Colon (tissue), 2 donors: ENCODE data around the gene PRMT9.

Source experiments
- FAIRE-seq: peaks from 2 replicates; lab custom pipeline; 2012; peaks lifted over from hg19 to GRCh38; lab: Jason Lieb, UNC
- donor health status: control.
- donor health status: control.

Gene PRMT9

DNA sequence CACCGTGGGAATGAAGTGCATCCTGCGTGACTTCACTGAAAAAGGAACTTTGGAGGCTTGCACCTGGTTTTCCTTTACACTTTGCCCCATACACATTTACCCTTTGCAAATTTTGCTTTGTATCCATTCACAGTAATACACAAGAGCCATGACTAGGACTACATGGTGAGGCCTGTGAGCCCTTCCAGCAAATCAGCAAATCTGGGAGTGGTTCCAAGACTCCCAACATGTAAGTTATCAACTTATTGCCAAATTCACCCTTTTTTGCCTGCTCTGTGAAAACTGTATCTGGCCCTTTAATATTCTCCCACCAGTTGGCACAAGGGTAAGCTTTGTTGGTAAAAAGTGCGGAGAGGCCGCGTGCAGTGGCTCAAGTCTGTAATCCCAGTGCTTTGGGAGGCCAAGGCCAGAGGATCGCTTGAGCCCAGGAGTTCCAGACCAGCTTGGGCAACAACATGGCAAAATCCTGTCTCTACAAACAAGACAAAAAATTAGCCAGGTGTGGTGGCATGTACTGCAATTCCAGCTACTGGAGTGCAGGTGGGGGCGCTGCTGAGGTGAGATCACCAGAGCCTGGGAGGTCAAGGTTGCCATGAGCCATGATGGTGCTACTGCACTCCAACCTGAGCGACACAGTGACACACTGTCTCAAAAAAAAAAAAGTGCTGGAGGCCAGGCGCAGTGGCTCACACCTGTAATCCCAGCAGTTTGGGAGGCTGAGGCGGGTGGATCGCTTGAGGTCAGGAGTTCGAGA is 5.0 kb downstream of the PRMT9 start:
- FAIRE-seq, result no peak

DNA sequence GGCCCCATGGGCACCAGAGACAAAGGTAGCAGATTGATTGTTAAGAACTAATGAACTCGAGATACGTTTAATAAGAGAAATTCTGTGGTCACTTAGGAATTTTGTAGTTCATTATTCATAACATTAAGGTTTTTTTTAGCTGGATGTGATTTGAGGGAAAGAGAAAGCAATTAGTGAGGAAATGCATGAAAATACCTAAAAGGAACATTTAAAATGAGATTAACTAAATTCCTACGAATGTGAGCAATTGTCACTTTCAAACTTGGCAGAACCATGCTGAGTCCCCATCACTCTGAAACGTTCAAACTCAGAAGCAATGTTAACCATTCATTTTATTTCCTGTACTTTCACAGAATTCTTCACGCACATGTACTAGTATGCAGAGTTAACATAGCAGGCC is 5.9 kb downstream of the PRMT9 start:
- FAIRE-seq, result no peak

DNA sequence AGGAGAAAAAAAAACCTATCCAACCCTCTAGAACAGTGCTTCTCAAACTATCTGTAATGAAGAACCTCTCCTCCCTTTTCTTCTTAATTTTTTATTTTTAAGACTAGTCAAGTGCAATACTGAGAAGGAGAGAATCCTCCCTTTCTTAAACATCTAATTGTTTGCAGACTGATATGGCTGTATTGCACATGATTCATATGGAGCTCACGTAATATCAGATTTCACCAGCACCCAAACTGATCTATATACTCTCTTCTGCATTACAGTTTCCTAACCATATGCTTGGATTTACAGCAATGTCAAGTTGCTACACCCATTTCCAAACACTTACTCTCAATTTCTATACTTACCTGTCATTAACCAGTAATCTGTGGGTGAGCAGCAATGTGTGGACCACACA is 9.5 kb downstream of the PRMT9 start:
- no peak for FAIRE-seq

DNA sequence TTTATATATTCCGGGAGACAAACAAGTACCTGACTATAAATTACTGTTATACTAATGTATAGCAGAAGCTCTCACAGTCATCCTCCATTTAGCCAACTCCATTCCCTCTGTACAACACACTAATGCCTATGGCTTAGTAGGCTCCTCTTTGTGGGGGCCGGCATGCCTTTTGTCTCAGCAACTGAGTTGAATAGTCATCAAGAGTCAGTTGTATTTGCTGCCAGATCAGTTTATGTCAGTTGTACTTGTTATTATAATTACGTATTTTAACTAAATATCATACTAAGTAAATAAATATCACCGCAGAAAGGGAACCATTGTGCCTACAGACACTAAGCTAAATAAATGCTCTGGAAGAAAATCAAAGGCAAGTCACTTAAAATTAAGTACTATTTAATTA is 9.9 kb downstream of the PRMT9 start:
- FAIRE-seq, result no peak

DNA sequence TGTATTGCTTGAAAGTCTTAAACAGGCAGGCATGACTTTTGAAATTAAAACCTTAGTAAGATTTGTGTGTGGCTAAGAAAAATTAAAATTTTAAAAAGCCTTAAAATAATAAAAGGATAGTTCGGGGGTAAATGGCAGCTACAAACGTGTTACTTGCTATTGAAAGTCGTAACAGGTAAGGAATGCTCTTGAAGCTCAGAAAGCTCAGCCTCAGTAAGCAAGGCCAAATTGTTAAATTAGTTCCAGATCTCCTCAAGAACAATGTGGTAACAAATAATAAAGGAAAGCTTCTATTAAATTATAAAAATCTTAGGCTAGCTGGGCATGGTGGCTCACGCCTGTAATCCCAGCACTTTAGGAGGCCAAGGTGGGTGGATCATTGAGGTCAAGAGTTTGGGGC is 25.5 kb downstream of the PRMT9 start:
- no peak for FAIRE-seq

DNA sequence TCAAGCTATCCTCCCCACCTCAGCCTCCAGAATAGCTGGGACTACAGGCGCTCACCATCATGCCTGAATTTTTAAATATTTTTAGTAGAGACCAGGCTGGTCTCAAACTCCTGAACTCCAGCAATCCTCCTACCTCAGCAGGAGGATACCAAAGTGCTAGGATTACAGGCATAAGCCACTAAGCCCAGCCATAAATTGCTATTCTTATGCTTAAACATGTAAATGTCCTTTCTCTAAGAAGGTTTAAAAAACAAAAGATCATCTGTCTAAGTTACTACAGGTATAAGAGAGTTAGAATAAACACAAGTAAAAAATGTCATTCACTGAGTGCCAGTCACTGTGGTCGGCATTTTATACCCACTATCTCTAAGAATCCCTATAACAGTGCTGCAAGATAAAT is 28.3 kb downstream of the PRMT9 start:
- FAIRE-seq, result no peak

DNA sequence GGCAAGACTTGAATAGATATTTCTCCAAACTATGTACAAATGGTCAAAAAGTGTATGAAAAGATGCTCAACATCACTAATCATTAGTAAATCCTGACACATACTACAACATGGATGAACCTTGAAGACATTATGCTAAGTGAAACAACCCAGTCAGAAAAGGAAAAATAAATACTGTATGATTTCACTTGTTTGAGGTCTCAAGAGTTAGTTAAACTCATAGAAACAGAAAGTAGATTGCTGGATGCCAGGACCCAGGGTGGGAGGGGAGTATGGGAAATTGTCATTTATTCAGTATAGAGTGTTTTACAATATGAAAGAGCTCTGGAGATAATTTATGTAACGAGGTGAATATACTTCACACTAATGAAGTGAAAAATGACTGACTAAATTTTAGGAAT is 32.4 kb downstream of the PRMT9 start:
- FAIRE-seq, result no peak

DNA sequence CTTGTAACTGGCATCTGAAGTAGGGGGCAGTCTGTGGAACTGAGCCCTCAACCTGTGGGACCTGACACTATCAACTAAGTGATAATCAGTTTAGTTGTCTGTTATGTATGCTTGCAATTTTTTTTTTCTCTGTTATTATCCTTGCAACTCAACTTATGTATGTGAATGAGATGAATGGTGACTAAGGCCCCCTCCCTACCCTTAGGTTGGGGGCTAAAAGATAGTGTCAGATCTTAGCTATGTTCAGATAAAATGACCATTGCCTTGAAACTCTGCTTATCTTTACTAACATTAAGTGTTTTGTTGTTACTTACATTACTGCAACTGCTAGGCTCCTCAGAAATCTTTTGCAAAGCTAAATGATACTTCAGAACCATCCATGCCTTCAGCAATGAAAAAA is 35.3 kb downstream of the PRMT9 start:
- no peak for FAIRE-seq

DNA sequence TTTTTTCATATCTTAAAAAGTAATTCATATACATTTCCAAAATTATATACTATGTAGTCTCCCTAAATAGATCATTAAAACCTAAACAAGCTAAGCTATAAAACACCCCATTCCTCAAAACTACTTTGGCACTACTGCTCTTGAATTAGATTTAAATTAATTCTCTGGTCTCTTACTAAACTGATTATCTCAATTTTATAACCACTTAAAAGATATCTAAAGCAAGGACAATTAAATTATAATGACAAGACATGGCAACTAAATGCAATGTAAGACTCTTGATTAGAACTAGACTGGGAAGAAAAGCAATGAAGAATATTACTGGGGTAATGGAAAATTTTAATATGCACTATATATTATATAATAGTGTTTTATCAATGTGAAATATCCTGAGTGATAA is 38.9 kb downstream of the PRMT9 start:
- FAIRE-seq, result no peak

DNA sequence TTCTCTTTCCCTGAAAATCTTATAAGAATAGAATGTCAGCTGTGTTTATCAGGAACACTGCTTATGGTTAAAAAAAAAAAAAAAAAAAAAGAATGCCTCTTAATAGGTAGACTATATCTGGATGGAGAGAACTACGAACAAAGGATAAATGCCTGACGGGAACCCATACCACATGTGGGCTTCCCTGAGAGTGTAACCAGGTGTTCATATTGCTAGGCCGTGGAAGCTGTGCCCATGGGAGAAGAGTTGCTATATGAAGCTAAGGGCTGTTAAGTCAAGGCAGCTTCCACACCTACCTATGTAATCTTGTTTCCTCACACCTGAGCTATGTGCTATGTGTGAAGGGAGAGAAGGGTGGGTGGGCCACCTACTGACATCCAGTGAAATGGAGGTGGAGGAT is 39.5 kb downstream of the PRMT9 start:
- FAIRE-seq, result no peak

DNA sequence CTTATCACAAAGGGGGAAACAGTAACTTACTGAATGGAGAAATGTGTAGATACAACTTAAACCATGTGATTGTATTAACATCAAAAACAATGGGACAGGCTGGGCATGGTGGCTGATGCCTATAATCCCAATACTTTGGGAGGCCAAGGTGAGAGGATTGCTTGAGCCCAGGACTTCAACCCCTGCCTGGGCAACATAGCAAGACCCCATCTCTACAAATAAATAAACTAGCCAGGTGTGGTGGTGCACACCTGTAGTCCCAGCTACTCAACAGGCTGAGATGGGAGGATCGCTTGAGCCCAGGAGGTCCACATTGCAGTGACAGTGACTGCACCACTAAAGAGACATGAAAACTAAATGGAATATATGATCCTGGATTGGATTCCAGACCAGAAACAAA is 40.3 kb downstream of the PRMT9 start:
- FAIRE-seq, result no peak

DNA sequence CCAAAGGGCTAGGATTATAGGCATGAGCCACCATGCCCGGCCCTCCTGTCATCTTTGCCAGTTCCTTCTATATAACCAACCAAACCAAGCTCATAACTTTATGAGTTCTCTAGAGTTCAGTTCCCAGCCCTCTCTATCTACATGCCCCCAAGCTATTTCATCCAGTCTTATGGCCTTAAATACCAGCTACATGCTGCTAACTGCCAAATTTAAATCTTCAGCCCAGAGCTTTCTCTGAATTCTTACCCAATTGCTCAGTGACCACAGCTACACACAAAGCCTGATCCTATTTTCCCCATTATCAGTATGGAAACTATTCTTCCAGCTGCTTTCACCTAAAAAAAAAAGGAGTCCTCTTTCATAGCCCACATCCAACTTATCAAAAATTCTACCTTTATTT is 43.6 kb downstream of the PRMT9 start:
- no peak for FAIRE-seq

DNA sequence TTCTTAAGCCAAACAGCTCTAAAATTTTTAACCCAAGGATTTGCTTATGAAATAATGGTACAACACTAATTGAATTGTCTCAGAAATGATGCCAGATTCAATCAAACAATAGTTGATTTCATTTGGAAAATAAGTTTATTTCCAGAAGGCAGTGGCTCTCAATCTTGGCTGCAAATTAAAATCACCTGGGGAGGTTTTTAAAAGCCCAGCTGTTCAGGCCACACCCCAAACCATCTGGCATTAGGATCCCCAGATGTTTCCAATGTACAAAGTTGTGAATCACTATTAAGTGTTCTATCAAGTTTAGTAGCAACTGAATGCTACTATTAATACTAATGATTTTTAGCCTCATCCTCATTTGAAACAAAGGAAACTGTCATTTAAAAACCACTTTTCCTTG is 44.6 kb downstream of the PRMT9 start:
- FAIRE-seq, result no peak

DNA sequence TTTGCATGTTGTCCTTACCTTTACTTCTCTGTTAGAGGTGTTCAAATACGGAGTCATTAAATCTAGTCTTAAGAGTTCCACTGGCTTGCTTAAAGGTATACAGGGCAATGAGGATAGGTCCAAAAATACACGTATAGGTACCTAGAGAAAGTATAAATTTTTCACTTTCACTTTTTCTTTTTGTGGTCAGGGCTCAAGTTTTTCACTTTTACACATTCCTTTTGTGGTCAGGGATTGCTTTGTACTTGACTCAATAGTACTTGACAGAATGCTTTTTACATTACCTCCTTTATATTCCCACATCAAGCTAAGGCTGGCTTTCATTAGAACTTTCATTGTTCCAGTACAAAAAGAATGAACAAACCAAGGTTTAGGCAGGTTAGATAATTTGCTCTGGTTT is 45.0 kb downstream of the PRMT9 start:
- no peak for FAIRE-seq

DNA sequence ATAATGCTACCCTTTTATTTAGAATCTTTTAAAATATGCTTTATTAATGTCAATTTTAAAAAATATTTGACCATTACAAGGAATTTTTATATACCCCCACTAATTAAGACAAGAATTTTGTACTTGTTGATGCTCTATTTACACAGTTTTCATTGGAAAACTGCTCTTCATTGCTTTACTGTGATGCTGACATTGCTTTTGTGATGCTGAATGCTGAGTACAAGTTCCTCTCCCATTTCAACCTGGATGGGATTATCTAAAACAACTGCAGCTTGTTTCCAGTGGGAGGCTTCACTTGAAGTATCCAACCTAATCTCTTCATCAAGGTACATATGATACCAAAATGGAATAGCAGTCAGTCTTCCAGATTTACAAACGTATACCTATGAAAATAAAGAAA is 45.6 kb downstream of the PRMT9 start:
- FAIRE-seq, result no peak

DNA sequence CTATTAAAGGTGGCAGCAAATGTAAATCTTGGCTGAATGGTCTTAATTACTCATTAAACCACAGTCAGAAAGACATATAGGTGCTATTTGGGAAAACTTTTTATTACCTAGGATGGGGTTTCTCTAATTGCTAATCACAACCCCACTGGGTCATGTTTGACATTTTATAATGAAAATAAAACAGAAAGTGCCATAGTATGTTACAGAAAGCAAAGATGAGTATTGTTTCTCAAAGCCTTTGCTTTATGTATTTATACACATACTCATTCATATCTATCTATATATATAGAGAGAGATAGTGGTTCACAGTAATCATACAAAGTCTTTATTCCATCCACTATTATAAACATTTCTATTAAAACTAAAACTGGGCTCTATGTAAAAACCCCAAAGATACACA is 48.6 kb downstream of the PRMT9 start:
- no peak for FAIRE-seq

DNA sequence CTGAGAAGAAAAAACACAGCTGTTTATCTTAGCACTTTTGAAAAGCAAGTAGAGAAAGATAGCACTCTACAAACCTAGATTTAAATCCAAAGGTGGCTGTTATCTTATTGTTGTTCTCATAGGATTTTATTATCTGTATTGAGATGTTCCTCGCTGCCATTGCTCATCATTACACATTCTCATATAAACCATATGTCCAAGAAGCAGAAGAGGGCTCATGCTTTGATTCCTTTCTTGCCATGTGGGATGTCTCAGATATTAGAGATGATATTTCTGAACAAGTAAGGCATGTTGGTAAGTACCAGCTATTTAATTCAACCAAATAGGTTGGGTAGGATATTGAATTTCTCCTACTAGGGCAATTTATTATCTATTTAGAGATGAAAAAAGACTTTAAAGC is 50.3 kb downstream of the PRMT9 start:
- FAIRE-seq, result no peak

DNA sequence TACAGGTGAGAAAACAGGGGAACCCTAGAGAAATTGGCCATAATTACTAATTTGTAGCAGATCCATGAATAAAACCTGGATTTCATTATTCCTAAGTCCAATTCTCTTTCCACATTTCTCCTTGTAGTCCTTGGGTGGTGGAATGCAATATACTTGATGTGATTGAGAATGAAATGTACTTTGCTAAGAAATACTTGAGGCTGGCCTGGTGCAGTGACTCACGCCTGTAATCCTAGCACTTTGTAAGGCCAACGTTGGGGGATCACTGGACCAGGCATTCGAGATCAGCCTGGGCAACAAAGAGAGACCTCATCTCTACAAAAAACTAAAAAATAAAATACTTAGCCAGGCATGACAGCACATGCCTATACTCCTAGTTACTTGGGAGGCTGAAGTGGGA is 50.9 kb downstream of the PRMT9 start:
- no peak for FAIRE-seq

DNA sequence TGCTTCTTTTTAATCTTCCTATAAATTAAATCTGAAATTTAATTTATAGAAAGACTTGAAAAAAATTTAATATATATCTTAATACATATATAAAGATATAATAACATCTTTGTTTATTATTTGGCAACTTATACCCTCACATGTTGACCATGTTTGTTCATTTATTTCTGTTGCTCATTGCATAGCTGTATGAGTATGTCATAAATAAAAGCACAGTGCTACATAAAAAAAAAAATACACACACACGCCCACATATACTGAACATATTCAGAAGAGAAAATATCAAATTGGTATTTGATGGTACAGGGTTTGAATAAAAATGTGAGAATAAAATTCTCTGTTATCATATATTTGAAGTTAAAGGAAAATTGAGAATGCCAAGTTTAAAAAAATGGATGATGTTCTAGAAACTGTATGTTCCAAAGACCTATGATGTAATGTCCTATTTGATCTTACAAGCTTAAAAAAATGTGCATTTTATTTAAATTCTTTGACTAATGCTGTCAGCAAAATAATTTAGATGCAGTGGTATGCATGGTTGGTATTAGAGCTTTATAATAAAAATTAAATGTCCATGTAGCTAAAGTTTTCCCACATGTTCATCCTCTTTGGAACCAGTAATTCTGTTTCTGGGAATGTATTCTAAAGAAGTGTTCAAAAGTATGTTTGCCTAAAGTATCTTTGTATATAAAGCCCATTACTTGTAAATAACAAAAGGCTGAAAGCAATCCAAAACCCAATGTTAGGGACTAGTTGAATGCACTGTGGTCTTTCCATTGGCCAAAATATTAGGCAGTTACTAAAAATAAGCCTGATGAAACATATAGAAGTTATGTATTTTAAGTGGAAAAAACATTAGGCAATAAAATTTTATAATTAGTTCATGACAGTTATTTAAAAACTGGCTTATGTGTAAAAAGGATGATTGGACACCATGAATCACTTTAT is 53.9 kb downstream of the PRMT9 start:
- FAIRE-seq, result peak; percentile 24

DNA sequence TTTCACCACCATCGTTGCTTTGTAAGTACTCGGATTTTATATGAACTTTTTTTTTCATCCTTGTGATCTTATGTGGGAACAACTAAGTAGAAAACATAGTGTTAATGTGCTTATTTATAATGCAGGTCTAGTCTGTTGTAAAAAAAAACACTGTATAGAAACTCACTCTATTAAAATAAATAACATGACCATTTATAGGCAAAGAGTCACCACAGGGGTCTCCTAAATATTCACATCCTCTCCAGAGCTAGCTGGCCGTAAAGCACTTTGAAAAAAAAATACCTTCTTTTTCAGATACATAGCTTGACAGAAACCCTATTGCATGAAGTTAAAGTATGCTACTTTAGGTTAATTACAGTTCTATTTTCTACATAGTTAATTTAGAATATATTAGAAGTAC is 55.5 kb downstream of the PRMT9 start:
- no peak for FAIRE-seq

DNA sequence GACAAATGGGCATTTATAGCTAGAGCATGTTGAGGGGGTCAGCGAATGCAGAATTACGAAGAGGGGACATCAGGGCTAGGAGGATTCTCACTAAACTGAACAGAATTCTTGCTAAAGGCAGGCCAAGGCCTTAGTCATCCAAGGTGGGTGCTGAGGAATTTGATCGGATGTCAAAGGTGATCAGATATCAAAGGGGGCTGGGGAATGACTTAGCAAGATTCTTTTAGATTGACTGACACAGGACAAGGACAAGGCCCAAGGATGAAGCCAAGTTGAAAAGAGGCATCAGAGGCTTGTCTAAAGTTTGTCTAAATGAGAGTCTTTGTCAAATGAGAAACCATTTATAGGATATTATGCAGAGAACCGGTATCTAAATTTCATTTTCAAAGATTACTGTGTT is 57.1 kb downstream of the PRMT9 start:
- FAIRE-seq, result no peak

DNA sequence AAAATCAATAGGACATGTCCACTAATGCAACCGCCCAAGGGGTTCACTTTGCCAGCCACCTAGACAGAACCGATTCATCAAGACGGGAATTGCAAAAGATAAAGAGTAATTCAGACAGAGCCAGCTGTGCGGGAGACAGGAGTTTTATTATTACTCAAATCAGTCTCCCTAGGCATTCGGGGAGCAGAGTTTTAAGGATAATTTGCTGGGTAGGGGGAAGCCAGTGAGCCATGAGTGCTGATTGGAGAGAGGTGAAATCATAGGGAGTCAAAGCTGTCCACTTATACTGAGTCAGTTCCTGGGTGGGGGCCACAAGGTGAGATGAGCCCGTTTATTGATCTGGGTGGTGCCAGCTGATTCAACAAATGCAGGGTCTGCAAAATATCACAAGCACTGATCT is 58.2 kb downstream of the PRMT9 start:
- no peak for FAIRE-seq

DNA sequence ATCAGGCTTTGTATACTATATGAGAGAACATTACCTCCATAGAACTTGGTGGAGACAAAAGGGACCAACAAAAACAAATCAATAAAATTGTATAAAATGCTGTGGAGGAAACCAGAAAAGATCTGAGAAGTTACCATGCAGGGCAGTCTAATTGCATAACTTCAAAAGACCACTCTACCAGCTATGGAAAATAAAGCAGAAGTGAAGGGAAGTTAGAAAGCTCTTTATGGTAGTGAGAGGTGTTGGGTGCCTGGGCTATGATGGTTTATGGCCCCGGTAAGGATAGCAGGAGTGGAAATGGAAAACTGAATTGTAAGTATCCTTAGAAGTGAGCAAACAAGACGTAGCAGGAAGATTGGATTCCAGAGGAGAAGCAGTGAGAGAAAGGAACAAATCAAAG is 63.6 kb downstream of the PRMT9 start:
- FAIRE-seq, result no peak
